ENCODE measurements around the gene CDC45.
"Not testable (repeated sequence)": the region's sequence is repeated elsewhere in the genome, so short reads cannot be mapped to it uniquely, and the experiment has no call there.

CDC45 gene

GRCh38 chr22:19432133-19432851, 47.4 kb upstream of the CDC45 start, which contains the start of gene MRPL40:
TSS of gene MRPL40 (plus strand) at chr22:19432545. CDS start at chr22:19432555, 10 bp downstream.
- no peaks in the 10 kb centered on the region for H3K27me3 Mint-ChIP-seq (ENCODE audit: low read depth)
- TF ChIP-seq CTCF (IDR thresholded peaks at IDR 0.05; ENCODE audit: unreplicated experiment in 3 of 3) = no peak
- no peaks in the 10 kb centered on the region for H3K9me3 Mint-ChIP-seq
- H3K36me3 Mint-ChIP-seq (ENCODE audit: low read depth) = peaks cover 12% of the 10 kb centered on the region
- peak within 1 kb of the TSS; percentile 90 to 97 (median 95) for H3K27ac Mint-ChIP-seq
- peak within 1 kb of the TSS; percentile 94 to 97 (median 95) for H3K4me3 Mint-ChIP-seq
- peaks cover 21% of the 10 kb centered on the region for H3K4me1 Mint-ChIP-seq

- H3K27me3 Mint-ChIP-seq (ENCODE audit: low read depth) = no peaks in the 10 kb centered on the region
- no peak overlapping the region for H3K27ac Mint-ChIP-seq
- H3K4me1 Mint-ChIP-seq = peaks cover 25% of the 10 kb centered on the region
- TF ChIP-seq CTCF (IDR thresholded peaks at IDR 0.05; ENCODE audit: unreplicated experiment in 3 of 3) = no peak
- H3K9me3 Mint-ChIP-seq = no peaks in the 10 kb centered on the region
- H3K36me3 Mint-ChIP-seq (ENCODE audit: low read depth) = peaks cover 18% of the 10 kb centered on the region
- peak overlapping the region; percentile 94 to 97 (median 95) for H3K4me3 Mint-ChIP-seq
Measured at GRCh38 chr22:19434401-19434800, 45.3 kb upstream of the CDC45 start.

GRCh38 chr22:19434829-19435580, 44.7 kb upstream of the CDC45 start:
- no peak overlapping the region for H3K27ac Mint-ChIP-seq
- no peaks in the 10 kb centered on the region for H3K27me3 Mint-ChIP-seq (ENCODE audit: low read depth)
- peaks cover 19% of the 10 kb centered on the region for H3K4me1 Mint-ChIP-seq
- H3K36me3 Mint-ChIP-seq (ENCODE audit: low read depth) = peaks cover 18% of the 10 kb centered on the region
- H3K4me3 Mint-ChIP-seq = peak overlapping the region; percentile 59 to 94 (median 74)
- no peak for TF ChIP-seq CTCF (IDR thresholded peaks at IDR 0.05; ENCODE audit: unreplicated experiment in 3 of 3)
- no peaks in the 10 kb centered on the region for H3K9me3 Mint-ChIP-seq

- H3K27me3 Mint-ChIP-seq (ENCODE audit: low read depth); H3K9me3 Mint-ChIP-seq; H3K27ac Mint-ChIP-seq; H3K4me3 Mint-ChIP-seq: not testable (repeated sequence)
- H3K4me1 Mint-ChIP-seq = peaks cover 11% of the 10 kb centered on the region
- H3K36me3 Mint-ChIP-seq (ENCODE audit: low read depth) = peaks cover 25% of the 10 kb centered on the region
Measured at GRCh38 chr22:19436444-19437161, 43.1 kb upstream of the CDC45 start.

GRCh38 chr22:19438298-19438697, 41.4 kb upstream of the CDC45 start:
- Mint-ChIP-seq H3K27ac (no peak overlapping the region), H3K27me3 (ENCODE audit: low read depth) (no peaks in the 10 kb centered on the region), H3K4me3 (peak overlapping the region in 1 of 3 experiments; percentile 30), H3K9me3 (no peaks in the 10 kb centered on the region), H3K36me3 (ENCODE audit: low read depth) (peaks cover 30% of the 10 kb centered on the region), H3K4me1 (peaks cover 6% of the 10 kb centered on the region)
- TF ChIP-seq CTCF (IDR thresholded peaks at IDR 0.05; ENCODE audit: unreplicated experiment in 3 of 3) = no peak

All from nephron (organoid).